CD8-positive, alpha-beta memory T cell (primary cell): ENCODE results near the gene TMEM26. TPM values are rescaled to one million over a fixed set of nuclear protein-coding genes. Genes with fewer than 3 reads are reported as not detected.

Source experiments
- CTCF ChIA-PET: fragments of 350-600 bp; sonication (Branson Sonifier 250); formaldehyde crosslinking; loops from one replicate; lab custom pipeline; 2021; ENCODE audit warnings: antibody characterized with exemption; lab: Charles Lee
- POLR2A ChIA-PET: fragments of 350-600 bp; sonication (Branson Sonifier 250); formaldehyde crosslinking; loops from one replicate; lab custom pipeline; 2021; ENCODE audit warnings: antibody characterized with exemption; lab: Charles Lee
- DNase-seq, 5 donors: peaks; one replicate each; pipeline versions ENCODE4 v3.0.0 to v3.0.0-alpha.2; 2020 to 2022; ENCODE audit warnings: mixed read lengths in 1 of 5
- H3K27ac ChIP-seq: one replicate; pipeline ENCODE4 v1.7.0; 2013; ENCODE audit warnings: low read depth, mild to moderate bottlenecking, low read length, moderate library complexity
- H3K27me3 ChIP-seq: 2 replicates; pipeline ENCODE4 v1.7.0; 2013; ENCODE audit warnings: low read length, mild to moderate bottlenecking; ENCODE audit not compliant: insufficient read depth, poor library complexity, severe bottlenecking
- H3K36me3 ChIP-seq: 2 replicates; pipeline ENCODE4 v1.7.0; 2013; ENCODE audit warnings: mild to moderate bottlenecking, low read length, moderate library complexity; ENCODE audit not compliant: insufficient read depth
- H3K4me1 ChIP-seq: 2 replicates; pipeline ENCODE4 v1.7.0; 2013; ENCODE audit warnings: mild to moderate bottlenecking, low read length, moderate library complexity; ENCODE audit not compliant: insufficient read depth
- H3K4me3 ChIP-seq: 2 replicates; pipeline ENCODE4 v1.7.0; 2013; ENCODE audit warnings: mild to moderate bottlenecking, low read length
- H3K9me3 ChIP-seq: 2 replicates; pipeline ENCODE4 v1.7.0; 2013; ENCODE audit warnings: mild to moderate bottlenecking, low read length
- H3K27ac Mint-ChIP-seq, 8 donors: one replicate each; pipeline ENCODE4 v1.8.0; 2020 to 2021; ENCODE audit warnings: mixed read lengths in 8 of 8, mild to moderate bottlenecking in 6 of 8, inconsistent platforms in 3 of 8, moderate library complexity in 3 of 8
- H3K27me3 Mint-ChIP-seq, 2 donors: one replicate each; pipeline ENCODE4 v1.8.0; 2020 to 2021; ENCODE audit warnings: mixed read lengths in 2 of 2, mild to moderate bottlenecking in 1 of 2, moderate library complexity in 1 of 2
- H3K36me3 Mint-ChIP-seq, 3 donors: one replicate each; pipeline ENCODE4 v1.8.0; 2020 to 2021; ENCODE audit warnings: mixed read lengths in 3 of 3, inconsistent platforms in 1 of 3, mild to moderate bottlenecking in 1 of 3
- H3K4me1 Mint-ChIP-seq, 3 donors: one replicate each; pipeline ENCODE4 v1.8.0; 2020 to 2021; ENCODE audit warnings: mixed read lengths in 3 of 3, inconsistent platforms in 1 of 3, mild to moderate bottlenecking in 1 of 3
- H3K4me3 Mint-ChIP-seq, 7 donors: one replicate each; pipeline ENCODE4 v1.8.0; 2020 to 2021; ENCODE audit warnings: mixed read lengths in 7 of 7, mild to moderate bottlenecking in 6 of 7, moderate library complexity in 4 of 7, inconsistent platforms in 2 of 7
- H3K9me3 Mint-ChIP-seq, 5 donors: one replicate each; pipeline ENCODE4 v1.8.0; 2020 to 2022; ENCODE audit warnings: mixed read lengths in 5 of 5, mild to moderate bottlenecking in 3 of 5, moderate library complexity in 2 of 5, inconsistent platforms in 1 of 5
- polyA plus RNA-seq: library from polyadenylated mRNA; unstranded; fragments of 300-500 nt; fragmentation: Illumina TruSeq; gene quantifications from one replicate; pipeline ENCODE4 v1.2.3, GENCODE V29; 2021
- total RNA-seq, 2 experiments: library from RNA; stranded (reverse); gene quantifications; one replicate each; pipeline ENCODE4 v1.2.3, GENCODE V29; 2021

Gene TMEM26
- total and polyA plus RNA-seq, 3 experiments from 2014 or later, result not detected

DNA sequence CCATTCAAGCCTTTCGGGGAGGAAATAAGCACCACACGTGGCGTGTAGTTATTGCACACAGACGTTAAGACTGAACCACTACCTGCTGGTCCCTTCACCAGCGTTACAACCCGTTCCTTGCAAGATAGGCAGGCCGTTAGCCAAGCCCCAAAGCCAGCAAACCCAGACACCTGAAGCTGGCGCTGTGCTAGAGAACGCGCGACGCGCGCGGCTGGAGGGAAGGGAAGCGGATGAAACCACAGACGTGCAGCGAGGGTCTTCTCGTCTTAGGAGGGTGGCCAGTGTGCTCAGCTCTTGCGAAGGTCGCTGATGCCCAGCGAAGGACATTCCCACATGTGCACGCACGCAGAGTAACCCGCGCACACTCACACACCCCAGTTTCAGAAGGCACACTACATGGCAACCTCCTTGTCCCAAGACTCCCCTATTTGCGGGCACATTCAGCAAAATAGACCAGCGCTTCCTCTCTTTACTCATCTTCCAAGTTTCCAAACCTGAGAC, 980 bp downstream of the TMEM26 start:
- Histone ChIP-seq H3K4me3 (no peak overlapping the region), H3K27ac (no peak overlapping the region), H3K27me3 (peaks cover 7% of the 10 kb centered on the region), H3K9me3 (no peaks in the 10 kb centered on the region), H3K36me3 (no peaks in the 10 kb centered on the region), H3K4me1 (no peaks in the 10 kb centered on the region)
- Mint-ChIP-seq H3K4me1 (peaks cover 0 to 9% (median 0%) of the 10 kb centered on the region in 3 donors), H3K36me3 (no peaks in the 10 kb centered on the region), H3K27ac (no peak overlapping the region), H3K9me3 (no peaks in the 10 kb centered on the region), H3K27me3 (peaks cover 21 to 35% of the 10 kb centered on the region in 2 donors), H3K4me3 (peak overlapping the region in 2 of 7 donors; percentile 23 to 45)
- POLR2A ChIA-PET, result no interaction called here
- no peak for DNase-seq
- CTCF ChIA-PET, result no interaction called here

DNA sequence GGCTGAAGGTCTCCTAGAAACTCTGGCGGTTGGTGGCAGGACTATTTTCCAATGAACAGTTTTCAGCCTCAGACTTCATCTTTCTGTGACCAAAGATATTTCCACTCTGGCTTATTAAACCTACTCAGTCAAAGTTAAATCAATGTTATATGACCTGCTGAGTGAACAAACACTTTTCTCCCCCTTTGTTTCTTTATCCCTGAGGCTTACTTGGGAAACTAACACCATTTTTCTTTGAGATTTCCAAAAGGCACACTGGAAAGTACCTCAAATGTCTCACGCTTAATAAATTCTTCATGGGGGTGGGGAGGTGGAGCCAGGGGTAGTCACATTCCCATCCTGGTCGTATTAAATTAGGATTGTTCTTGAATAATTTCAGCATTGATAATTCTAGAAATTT, 1.8 kb downstream of the TMEM26 start:
- H3K27me3 Mint-ChIP-seq, result peaks cover 21 to 35% of the 10 kb centered on the region in 2 donors
- no peaks in the 10 kb centered on the region for H3K36me3 Mint-ChIP-seq
- ChIA-PET CTCF (no interaction called here), POLR2A (no interaction called here)
- H3K4me1 Mint-ChIP-seq, result peaks cover 0 to 9% (median 0%) of the 10 kb centered on the region in 3 donors
- H3K9me3 Mint-ChIP-seq, result no peaks in the 10 kb centered on the region
- no peaks in the 10 kb centered on the region for H3K9me3 ChIP-seq
- H3K36me3 ChIP-seq, result no peaks in the 10 kb centered on the region
- H3K27me3 ChIP-seq, result peaks cover 7% of the 10 kb centered on the region
- no peak overlapping the region for H3K4me3 Mint-ChIP-seq
- H3K4me1 ChIP-seq, result no peaks in the 10 kb centered on the region
- H3K4me3 ChIP-seq, result no peak overlapping the region
- no peak overlapping the region for H3K27ac Mint-ChIP-seq
- DNase-seq, result no peak
- H3K27ac ChIP-seq, result no peak overlapping the region

DNA sequence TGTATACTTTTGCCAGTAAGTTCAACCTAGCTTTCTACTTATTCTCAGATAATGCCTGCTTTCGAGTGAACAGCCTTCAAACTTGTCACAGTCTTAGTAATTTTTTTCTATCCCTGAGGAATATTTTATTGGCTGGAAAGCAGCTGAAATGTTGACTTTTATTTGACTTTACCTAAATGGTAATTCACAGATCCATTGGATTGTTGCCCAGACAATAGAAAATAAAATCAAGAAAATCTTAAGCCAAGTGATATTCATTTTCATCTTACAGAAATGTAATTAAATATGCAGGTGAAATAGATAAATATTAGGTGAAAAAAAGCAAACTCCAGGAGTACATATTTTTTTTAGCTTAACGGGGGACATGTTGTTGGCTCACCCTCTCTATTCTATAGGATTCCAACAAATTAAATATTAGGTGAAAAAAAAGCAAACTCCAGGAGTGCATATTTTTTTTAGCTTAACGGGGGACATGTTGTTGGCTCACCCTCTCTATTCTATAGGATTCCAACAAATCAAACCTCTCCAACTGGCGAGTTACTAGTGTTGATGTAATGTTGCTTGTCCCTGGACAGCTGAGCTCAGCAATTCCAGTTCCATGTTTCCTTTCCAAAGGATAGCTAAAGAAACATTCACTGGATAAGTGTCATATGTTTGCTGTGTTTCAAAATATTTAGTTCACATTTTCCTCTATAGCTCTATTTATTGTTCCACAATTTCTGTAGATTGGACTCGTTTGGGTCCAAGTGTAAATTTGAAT, 4.2 kb downstream of the TMEM26 start:
- H3K36me3 ChIP-seq, result no peaks in the 10 kb centered on the region
- ChIA-PET CTCF (no interaction called here), POLR2A (no interaction called here)
- Mint-ChIP-seq H3K4me1 (peaks cover 0 to 9% (median 0%) of the 10 kb centered on the region in 3 donors), H3K4me3 (no peak overlapping the region), H3K36me3 (no peaks in the 10 kb centered on the region), H3K27ac (no peak overlapping the region), H3K9me3 (peaks cover 0 to 3% (median 0%) of the 10 kb centered on the region in 5 donors), H3K27me3 (peaks cover 20 to 22% of the 10 kb centered on the region in 2 donors)
- no peak overlapping the region for H3K4me3 ChIP-seq
- no peaks in the 10 kb centered on the region for H3K4me1 ChIP-seq
- H3K9me3 ChIP-seq, result no peaks in the 10 kb centered on the region
- peaks cover 7% of the 10 kb centered on the region for H3K27me3 ChIP-seq
- DNase-seq, result no peak
- no peak overlapping the region for H3K27ac ChIP-seq

DNA sequence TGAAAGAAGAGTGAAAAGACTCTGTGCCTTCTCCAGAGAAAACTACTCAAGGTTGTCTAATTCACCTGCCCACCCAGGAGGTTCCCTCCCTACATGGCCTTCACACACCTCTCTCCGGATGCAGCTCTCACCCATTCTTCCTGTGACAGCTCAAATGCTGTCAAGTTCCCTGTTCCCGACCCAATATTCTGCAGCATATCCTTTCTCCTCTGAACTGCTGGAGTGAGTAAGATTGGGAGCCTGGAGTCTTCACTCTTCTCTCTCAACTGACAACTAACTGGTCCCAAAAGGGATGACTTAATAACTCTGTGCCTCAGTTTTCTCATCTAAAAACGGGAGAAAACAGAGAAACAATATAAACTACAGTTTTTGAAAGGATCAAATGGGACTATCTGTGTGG, 5.1 kb downstream of the TMEM26 start:
- POLR2A ChIA-PET, result no interaction called here

DNA sequence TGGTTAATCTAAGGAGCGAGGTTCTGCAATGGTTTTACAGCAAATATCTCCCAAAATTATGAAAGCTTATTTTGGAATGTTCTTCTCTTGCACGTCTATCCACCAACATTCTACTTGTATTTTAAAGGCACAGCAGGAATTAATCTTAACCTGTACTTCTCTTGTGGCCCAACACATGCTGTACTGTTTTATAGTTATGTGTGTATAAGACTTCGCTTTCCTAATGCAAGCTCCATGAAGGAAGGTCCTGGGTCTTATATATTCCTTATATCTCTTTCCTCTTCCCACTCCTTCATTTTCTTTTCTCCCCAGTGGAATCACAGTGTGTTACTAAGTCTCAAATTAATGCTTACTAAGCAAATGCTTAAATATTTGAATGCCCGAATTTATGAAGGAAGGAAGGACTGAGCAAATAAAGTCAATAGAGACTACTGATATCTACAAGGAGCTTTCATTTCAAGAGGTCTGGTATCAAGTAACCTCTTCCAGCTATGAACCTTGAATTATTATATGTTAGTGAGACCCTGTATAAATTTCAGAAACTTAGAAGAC, 14.0 kb downstream of the TMEM26 start:
- no peak overlapping the region for H3K4me3 ChIP-seq
- no peaks in the 10 kb centered on the region for H3K9me3 ChIP-seq
- Mint-ChIP-seq H3K4me3 (no peak overlapping the region), H3K9me3 (no peaks in the 10 kb centered on the region), H3K27ac (no peak overlapping the region), H3K27me3 (peaks cover 3 to 6% of the 10 kb centered on the region in 2 donors), H3K4me1 (peaks cover 10 to 20% (median 14%) of the 10 kb centered on the region in 3 donors), H3K36me3 (no peaks in the 10 kb centered on the region)
- no peak for DNase-seq
- H3K27me3 ChIP-seq, result no peaks in the 10 kb centered on the region
- ChIA-PET POLR2A (no interaction called here), CTCF (no interaction called here)
- no peak overlapping the region for H3K27ac ChIP-seq
- peaks cover 4% of the 10 kb centered on the region for H3K4me1 ChIP-seq
- H3K36me3 ChIP-seq, result no peaks in the 10 kb centered on the region

More for the DNA sequence above, 5.1 kb downstream of the TMEM26 start:
- no peak overlapping the region for H3K27ac ChIP-seq
- no peaks in the 10 kb centered on the region for H3K36me3 Mint-ChIP-seq
- peaks cover 7% of the 10 kb centered on the region for H3K27me3 ChIP-seq
- no peak overlapping the region for H3K4me3 Mint-ChIP-seq
- DNase-seq, result no peak
- no peak overlapping the region for H3K27ac Mint-ChIP-seq
- peaks cover 0 to 3% (median 0%) of the 10 kb centered on the region in 5 donors for H3K9me3 Mint-ChIP-seq
- peaks cover 0 to 9% (median 0%) of the 10 kb centered on the region in 3 donors for H3K4me1 Mint-ChIP-seq
- CTCF ChIA-PET, result no interaction called here
- no peaks in the 10 kb centered on the region for H3K9me3 ChIP-seq
- no peaks in the 10 kb centered on the region for H3K4me1 ChIP-seq
- peaks cover 20 to 22% of the 10 kb centered on the region in 2 donors for H3K27me3 Mint-ChIP-seq
- H3K4me3 ChIP-seq, result no peak overlapping the region
- no peaks in the 10 kb centered on the region for H3K36me3 ChIP-seq

DNA sequence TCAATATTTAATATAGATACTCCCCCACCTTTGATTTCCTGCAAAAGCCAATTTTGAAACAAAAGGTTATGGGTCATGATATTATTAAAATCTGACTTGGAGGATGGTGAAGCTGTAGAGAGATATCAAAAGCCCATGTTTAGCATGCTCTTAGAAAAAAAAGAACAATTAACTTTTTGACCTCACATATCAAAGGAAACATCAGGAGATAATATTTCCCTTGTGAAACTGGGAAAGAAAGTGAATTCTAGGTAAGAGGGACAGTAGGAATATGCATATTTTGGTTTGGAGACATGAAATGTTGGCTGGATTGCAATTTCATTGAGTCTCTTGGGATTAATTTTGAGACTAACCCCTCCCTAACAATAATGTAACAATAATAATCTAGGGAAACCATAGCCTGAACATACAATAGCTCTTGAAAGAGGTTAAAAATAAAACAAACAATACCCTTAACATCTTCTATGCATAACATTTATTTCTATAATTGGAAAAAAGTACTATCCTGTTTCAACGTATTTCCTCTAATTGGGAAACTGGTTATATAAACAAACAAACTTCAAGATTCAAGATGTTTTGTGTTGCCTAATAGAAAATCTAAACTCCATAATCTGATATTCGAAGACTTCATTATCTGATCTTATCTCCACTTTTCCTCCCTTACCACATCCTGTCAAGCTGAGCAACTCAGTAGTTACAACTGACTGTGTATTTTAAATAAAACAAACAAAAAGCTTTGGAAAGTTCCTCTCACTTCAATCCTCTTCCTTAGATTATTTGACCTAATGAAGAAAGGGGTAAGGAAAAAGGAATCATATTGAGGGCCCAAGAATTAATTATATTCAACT, 14.8 kb downstream of the TMEM26 start:
- Mint-ChIP-seq H3K9me3 (no peaks in the 10 kb centered on the region), H3K4me3 (no peak overlapping the region), H3K36me3 (no peaks in the 10 kb centered on the region), H3K27ac (peak overlapping the region in 2 of 8 donors; percentile 12 to 44), H3K4me1 (peaks cover 10 to 20% (median 14%) of the 10 kb centered on the region in 3 donors), H3K27me3 (peaks cover 3 to 7% of the 10 kb centered on the region in 2 donors)
- Histone ChIP-seq H3K36me3 (no peaks in the 10 kb centered on the region), H3K27me3 (no peaks in the 10 kb centered on the region), H3K9me3 (no peaks in the 10 kb centered on the region), H3K4me3 (no peak overlapping the region), H3K4me1 (peaks cover 4% of the 10 kb centered on the region), H3K27ac (no peak overlapping the region)
- no peak for DNase-seq
- ChIA-PET POLR2A (no interaction called here), CTCF (no interaction called here)

DNA sequence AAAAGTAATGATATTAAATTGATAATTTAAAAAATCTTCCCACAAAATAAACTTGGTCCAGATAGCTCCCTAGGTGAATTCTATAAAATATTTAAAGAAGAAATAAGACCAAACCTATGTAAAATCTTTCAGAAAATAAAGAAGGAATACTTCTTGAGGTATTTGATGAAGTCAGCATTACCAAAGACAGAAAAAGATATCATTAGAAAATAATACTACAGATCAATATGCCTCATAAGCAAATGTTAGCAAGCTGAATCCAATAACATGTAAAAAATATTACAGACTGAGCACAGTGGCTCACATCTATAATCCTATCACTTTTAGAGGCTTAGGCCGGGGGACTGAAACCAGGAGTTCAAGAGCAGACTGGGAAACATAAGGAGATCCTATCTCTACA, 30.0 kb downstream of the TMEM26 start:
- H3K27me3 Mint-ChIP-seq, result peaks cover 0 to 3% of the 10 kb centered on the region in 2 donors
- ChIA-PET POLR2A (no interaction called here), CTCF (no interaction called here)
- Histone ChIP-seq H3K4me1 (no peaks in the 10 kb centered on the region), H3K4me3 (no peak overlapping the region), H3K27ac (no peak overlapping the region), H3K36me3 (no peaks in the 10 kb centered on the region), H3K9me3 (no peaks in the 10 kb centered on the region), H3K27me3 (no peaks in the 10 kb centered on the region)
- H3K4me3 Mint-ChIP-seq, result no peak overlapping the region
- H3K9me3 Mint-ChIP-seq, result peaks cover 12 to 28% (median 15%) of the 10 kb centered on the region in 5 donors
- H3K36me3 Mint-ChIP-seq, result peaks cover 0 to 1% (median 0%) of the 10 kb centered on the region in 3 donors
- H3K27ac Mint-ChIP-seq, result no peak overlapping the region
- H3K4me1 Mint-ChIP-seq, result no peaks in the 10 kb centered on the region
- no peak for DNase-seq
